SK-N-SH (cell line): ENCODE results near the gene CHST11. TPM values are rescaled to one million over a fixed set of nuclear protein-coding genes. Genes with fewer than 3 reads are reported as not detected.

ENCODE experiments used
- CTCF ChIA-PET: fragments of 300-600, 350-600 bp; formaldehyde crosslinking; extraction: SDS; loops from one replicate; lab custom pipeline; 2021; lab: Yijun Ruan, JAX
- POLR2A ChIA-PET: fragments of 350-600 bp; sonication (Branson Sonifier 250); formaldehyde crosslinking; extraction: SDS; loops from one replicate; lab custom pipeline; 2020; ENCODE audit warnings: antibody characterized with exemption, inconsistent platforms; lab: Yijun Ruan, JAX
- DNase-seq: peaks from one replicate; pipeline ENCODE4 v3.0.0; 2012
- H2AFZ ChIP-seq: fragments of 200-600 bp; sonication (generic); 2 replicates; pipeline ENCODE4 v1.8.1; 2016; ENCODE audit warnings: antibody characterized with exemption, mild to moderate bottlenecking, low read depth
- H3F3A ChIP-seq: fragments of 200-600 bp; sonication (generic); replicated peaks from 2 replicates; pipeline ENCODE3; 2016; ENCODE audit warnings: antibody characterized with exemption, mild to moderate bottlenecking; ENCODE audit not compliant: insufficient read depth
- H3K27ac ChIP-seq, 2 experiments: fragments of 200-500 bp in 1 of 2; fragments of 200-600 bp in 1 of 2; sonication (Bioruptor generic) in 1 of 2; sonication (generic), shearing (Covaris generic) in 1 of 2; 2 replicates each; pipeline versions ENCODE4 v1.5.1 to v1.6.1; 2014 to 2016; ENCODE audit warnings: low read depth in 2 of 2, inconsistent platforms in 1 of 2, low read length in 1 of 2, mild to moderate bottlenecking in 1 of 2, mixed read lengths in 1 of 2
- H3K27me3 ChIP-seq: fragments of 200-600 bp; sonication (generic), shearing (Covaris generic); 2 replicates; pipeline ENCODE4 v1.6.1; 2016; ENCODE audit warnings: mixed run types; ENCODE audit not compliant: insufficient read depth
- H3K36me3 ChIP-seq, 2 experiments: fragments of 200-500 bp in 1 of 2; fragments of 200-600 bp in 1 of 2; sonication (Bioruptor generic) in 1 of 2; sonication (generic) in 1 of 2; replicated peaks in 1 of 2; 2 replicates each; pipeline versions ENCODE3 to v1.5.1; 2014 to 2016; ENCODE audit warnings: low read length in 1 of 2, mild to moderate bottlenecking in 1 of 2; ENCODE audit not compliant: insufficient read depth in 2 of 2, control insufficient read depth in 1 of 2
- H3K4me1 ChIP-seq, 2 experiments: fragments of 200-500 bp in 1 of 2; fragments of 200-600 bp in 1 of 2; sonication (Bioruptor generic) in 1 of 2; sonication (generic), shearing (Covaris generic) in 1 of 2; 2 replicates each; pipeline versions ENCODE4 v1.5.1 to v1.6.1; 2014 to 2016; ENCODE audit warnings: low read depth in 1 of 2, low read length in 1 of 2, mixed run types in 1 of 2; ENCODE audit not compliant: insufficient read depth in 2 of 2, control insufficient read depth in 1 of 2
- H3K4me2 ChIP-seq: fragments of 200-600 bp; sonication (generic), shearing (Covaris generic); 2 replicates; pipeline ENCODE4 v1.6.1; 2017; ENCODE audit warnings: mixed run types
- H3K4me3 ChIP-seq, 2 experiments: fragments of 200-500 bp in 1 of 2; fragments of 200-600 bp in 1 of 2; sonication (Bioruptor generic) in 1 of 2; sonication (generic), shearing (Covaris generic) in 1 of 2; 2 replicates each; pipeline versions ENCODE4 v1.5.1 to v1.8.1; 2014 to 2016; ENCODE audit warnings: low read depth in 2 of 2, inconsistent platforms in 1 of 2, low read length in 1 of 2, mild to moderate bottlenecking in 1 of 2, mixed read lengths in 1 of 2, moderate library complexity in 1 of 2
- H3K79me2 ChIP-seq: fragments of 200-600 bp; sonication (generic); 2 replicates; pipeline ENCODE4 v1.8.1; 2017; ENCODE audit warnings: mild to moderate bottlenecking; ENCODE audit not compliant: insufficient read depth
- H3K9ac ChIP-seq: fragments of 200-600 bp; sonication (generic); 2 replicates; pipeline ENCODE4 v1.6.1; 2017; ENCODE audit warnings: mixed run types
- H3K9me2 ChIP-seq: fragments of 200-600 bp; sonication (generic); 2 replicates; pipeline ENCODE4 v1.6.1; 2017; ENCODE audit warnings: mixed run types
- H3K9me3 ChIP-seq: fragments of 200-600 bp; sonication (generic); 2 replicates; pipeline ENCODE4 v1.6.1; 2017; ENCODE audit warnings: mixed run types, mild to moderate bottlenecking, moderate library complexity
- H4K20me1 ChIP-seq: fragments of 200-600 bp; sonication (generic); 2 replicates; pipeline ENCODE4 v1.6.1; 2017; ENCODE audit warnings: mild to moderate bottlenecking, mixed run types; ENCODE audit not compliant: insufficient read depth
- CHD2 ChIP-seq: fragments of 150-350 bp; IDR thresholded peaks from 2 replicates; pipeline ENCODE4 v1.6.1; 2018; ENCODE audit warnings: low read length; ENCODE audit not compliant: partially characterized antibody
- CTCF ChIP-seq: fragments of 200-600 bp; sonication (generic); IDR thresholded peaks from 2 replicates; pipeline ENCODE4 v1.6.1; 2017; ENCODE audit warnings: antibody characterized with exemption, mild to moderate bottlenecking, moderate library complexity
- ELF1 ChIP-seq: IDR thresholded peaks from 2 replicates; pipeline ENCODE4 v1.4.0; 2012
- MXI1 ChIP-seq: IDR thresholded peaks from 2 replicates; pipeline ENCODE4 v1.6.1; 2012; ENCODE audit warnings: mild to moderate bottlenecking, low read depth, low read length, improper control_type of control experiment
- NRF1 ChIP-seq: IDR thresholded peaks from 2 replicates; pipeline ENCODE4 v1.6.1; 2012; ENCODE audit warnings: low read depth, mild to moderate bottlenecking, low read length
- PBX3 ChIP-seq: IDR thresholded peaks from 2 replicates; pipeline ENCODE4; 2012
- RAD21 ChIP-seq: IDR thresholded peaks from 2 replicates; pipeline ENCODE4 v1.6.1; 2012; ENCODE audit warnings: mild to moderate bottlenecking, low read length
- RCOR1 ChIP-seq: fragments of 150-350 bp; IDR thresholded peaks from 2 replicates; pipeline ENCODE4 v1.6.1; 2017; ENCODE audit warnings: antibody characterized with exemption, low read length
- REST ChIP-seq: IDR thresholded peaks from 2 replicates; pipeline ENCODE4 v1.6.1; 2012; ENCODE audit warnings: mild to moderate bottlenecking, low read depth, low read length, moderate library complexity
- RFX5 ChIP-seq: IDR thresholded peaks from 2 replicates; pipeline ENCODE4 v1.6.1; 2012; ENCODE audit warnings: mild to moderate bottlenecking, improper control_type of control experiment, low read length
- RXRA ChIP-seq: IDR thresholded peaks from 2 replicates; pipeline ENCODE4 v1.4.0; 2012; ENCODE audit warnings: low read depth, mild to moderate bottlenecking, borderline replicate concordance
- SMC3 ChIP-seq: IDR thresholded peaks from 2 replicates; pipeline ENCODE4 v1.6.1; 2012; ENCODE audit warnings: low read depth, low read length, improper control_type of control experiment
- TAF1 ChIP-seq: IDR thresholded peaks from 2 replicates; pipeline ENCODE4 v1.6.1; 2012; ENCODE audit warnings: low read depth, mild to moderate bottlenecking, low read length, moderate library complexity, borderline replicate concordance
- TCF12 ChIP-seq: IDR thresholded peaks from 2 replicates; pipeline ENCODE4 v1.4.0; 2012
- TEAD4 ChIP-seq: IDR thresholded peaks from 2 replicates; pipeline ENCODE4 v1.4.0; 2012; ENCODE audit warnings: mild to moderate bottlenecking, borderline replicate concordance; ENCODE audit not compliant: insufficient read depth
- USF1 ChIP-seq: IDR thresholded peaks from 2 replicates; pipeline ENCODE4 v1.4.0; 2012; ENCODE audit warnings: low read depth, borderline replicate concordance
- USF2 ChIP-seq: fragments of 150-350 bp; IDR thresholded peaks from 2 replicates; pipeline ENCODE4 v1.6.1; 2017; ENCODE audit warnings: antibody characterized with exemption, low read length, low read depth, borderline replicate concordance
- WGBS: methylation state at CpG from one replicate; pipeline ENCODE4 v1.1.6; 2017; ENCODE audit warnings: low lambda C conversion rate; 5-methylcytosine and 5-hydroxymethylcytosine counted together
- polyA plus RNA-seq, 3 experiments: library from polyadenylated mRNA; depleted of rRNA; stranded (reverse); fragments of >200 nt; gene quantifications; 2 replicates each; pipeline ENCODE4 v1.2.3, GENCODE V29; 2012

CHST11 gene
- polyA plus RNA-seq, 1 of the 3 experiments (the other 2 are of a cell fraction) = 18.6 TPM

- H3K4me3 ChIP-seq = no peak overlapping the region
- H3K27me3 ChIP-seq = no peaks in the 10 kb centered on the region
- H3K27ac ChIP-seq = no peak overlapping the region
- ChIA-PET POLR2A (no interaction called here), CTCF (no interaction called here)
- no peak overlapping the region for H2AFZ ChIP-seq
- TF ChIP-seq USF1 (no peak), TAF1 (no peak), MXI1 (no peak), ELF1 (no peak), CHD2 (no peak), RAD21 (no peak), CTCF (no peak), USF2 (no peak), REST (no peak), TEAD4 (no peak), NRF1 (no peak), TCF12 (no peak), RXRA (no peak), PBX3 (no peak), RCOR1 (no peak), SMC3 (no peak), RFX5 (no peak)
- no peaks in the 10 kb centered on the region for H4K20me1 ChIP-seq
- no peaks in the 10 kb centered on the region for H3K9me3 ChIP-seq
- H3K4me2 ChIP-seq = no peak overlapping the region
- no peaks in the 10 kb centered on the region for H3K9me2 ChIP-seq
- H3K79me2 ChIP-seq = peaks cover 6% of the 10 kb centered on the region; the same call in 1 of the 2 replicates
- 100% methylated on average over 1 of the region's 1 CpG for WGBS
- no peak for DNase-seq
- H3K36me3 ChIP-seq = no peaks in the 10 kb centered on the region
- H3K9ac ChIP-seq = no peak overlapping the region
- H3K4me1 ChIP-seq = no peaks in the 10 kb centered on the region; a peak in 1 of 4 replicates
- peaks cover 3% of the 10 kb centered on the region for H3F3A ChIP-seq
These were observed 12.8 kb downstream of the CHST11 start for GRCh38 chr12:104469523-104469922.
